Loucy (cell line): Measurements from ENCODE around the gene DNAH17.

Experiments
- H2AFZ ChIP-seq: fragments of 200-600 bp; sonication (generic); 2 replicates; pipeline ENCODE4 v1.6.0; 2016; ENCODE audit warnings: antibody characterized with exemption, mild to moderate bottlenecking, low read length, moderate library complexity
- H3F3A ChIP-seq: fragments of 200-600 bp; 2 replicates; pipeline ENCODE4 v1.6.0; 2016; ENCODE audit warnings: antibody characterized with exemption, low read depth, mild to moderate bottlenecking
- H3K27me3 ChIP-seq: fragments of 200-600 bp; sonication (generic); 2 replicates; pipeline ENCODE4 v1.6.1; 2014; ENCODE audit warnings: low read length, mild to moderate bottlenecking; ENCODE audit not compliant: insufficient read depth, poor library complexity, severe bottlenecking
- H3K36me3 ChIP-seq: fragments of 200-600 bp; sonication (generic); 2 replicates; pipeline ENCODE4 v1.6.1; 2016; ENCODE audit warnings: low read length; ENCODE audit not compliant: insufficient read depth
- H3K4me1 ChIP-seq: fragments of 200-600 bp; sonication (generic); 2 replicates; pipeline ENCODE4 v1.5.1; 2014; ENCODE audit warnings: low read length, mild to moderate bottlenecking; ENCODE audit not compliant: insufficient read depth, poor library complexity, severe bottlenecking
- H3K4me2 ChIP-seq: fragments of 200-600 bp; sonication (generic); 2 replicates; pipeline ENCODE4 v1.6.0; 2014; ENCODE audit warnings: antibody characterized with exemption, low read length, low read depth, mild to moderate bottlenecking; ENCODE audit not compliant: poor library complexity, severe bottlenecking
- H3K4me3 ChIP-seq: fragments of 200-600 bp; sonication (generic); 2 replicates; pipeline ENCODE4 v1.5.1; 2014; ENCODE audit warnings: low read length, mild to moderate bottlenecking, mixed read lengths; ENCODE audit not compliant: poor library complexity, severe bottlenecking
- H3K79me2 ChIP-seq: fragments of 200-600 bp; sonication (generic); 2 replicates; pipeline ENCODE4 v1.6.1; 2014; ENCODE audit warnings: low read length; ENCODE audit not compliant: insufficient read depth
- H3K9ac ChIP-seq: fragments of 200-600 bp; sonication (generic); 2 replicates; pipeline ENCODE4 v1.6.0; 2014; ENCODE audit warnings: mild to moderate bottlenecking, low read depth, low read length, moderate library complexity; ENCODE audit not compliant: poor library complexity, severe bottlenecking
- H3K9me2 ChIP-seq: fragments of 200-600 bp; sonication (generic); replicated peaks from 2 replicates; pipeline ENCODE4 v1.6.1; 2016; ENCODE audit warnings: low read depth, low read length, mixed read lengths
- H3K9me3 ChIP-seq: fragments of 200-600 bp; sonication (generic); 2 replicates; pipeline ENCODE4 v1.6.1; 2014; ENCODE audit warnings: mild to moderate bottlenecking, antibody characterized with exemption, low read length, low read depth; ENCODE audit not compliant: insufficient read depth
- H4K20me1 ChIP-seq: fragments of 200-600 bp; sonication (generic); 2 replicates; pipeline ENCODE4 v1.6.0; 2014; ENCODE audit warnings: antibody characterized with exemption, low read length, mild to moderate bottlenecking; ENCODE audit not compliant: insufficient read depth, poor library complexity, severe bottlenecking
- EZH2phosphoT487 ChIP-seq: fragments of 200-600 bp; IDR thresholded peaks from 2 replicates; pipeline ENCODE4 v1.6.1; 2018; ENCODE audit warnings: antibody characterized with exemption, mild to moderate bottlenecking, moderate library complexity, borderline replicate concordance
- TF ChIP-seq, protein P1 (sequence below): fragments of 200-600 bp; sonication (generic); conservative IDR thresholded peaks from 2 replicates; pipeline ENCODE4 v1.5.1; 2014; ENCODE audit warnings: mild to moderate bottlenecking, antibody characterized with exemption, low read length

Gene DNAH17

DNA sequence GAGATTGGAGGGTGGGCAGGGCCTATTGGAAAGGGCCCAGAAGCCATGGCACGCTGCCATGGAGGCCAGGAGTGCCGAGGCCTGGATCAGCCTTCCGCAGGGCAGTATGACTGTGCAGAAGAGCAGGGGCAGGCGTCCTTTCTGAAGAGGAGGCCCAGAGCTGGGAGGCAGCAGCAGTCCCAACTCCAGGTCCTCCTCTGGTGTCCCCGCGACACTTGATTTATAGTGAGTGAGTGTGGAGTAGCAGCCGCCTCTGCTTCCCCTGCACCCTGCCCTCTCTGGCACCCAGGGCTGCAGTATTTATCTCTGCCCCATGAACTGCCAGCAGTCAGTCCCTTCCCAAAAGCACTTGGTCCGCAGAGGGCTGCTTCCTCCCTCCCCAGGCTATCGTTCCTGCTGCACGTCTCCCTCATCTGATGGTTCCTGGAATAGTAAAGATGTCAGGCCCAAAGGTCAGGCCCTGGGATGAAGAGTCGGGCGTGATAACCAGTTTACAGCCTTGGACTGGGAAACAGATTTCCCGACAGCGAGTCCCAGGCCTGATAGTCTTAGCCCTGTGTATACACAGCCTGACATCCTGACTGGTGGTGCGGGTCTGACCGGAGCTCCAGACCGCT, 165.8 kb downstream of the DNAH17 start:
- no peak overlapping the region for H3K4me2 ChIP-seq
- no peaks in the 10 kb centered on the region for H3K27me3 ChIP-seq
- no peak overlapping the region for H2AFZ ChIP-seq
- no peaks in the 10 kb centered on the region for H3K9me3 ChIP-seq
- peaks cover 28% of the 10 kb centered on the region for H3K4me1 ChIP-seq
- TF ChIP-seq, protein P1, sequence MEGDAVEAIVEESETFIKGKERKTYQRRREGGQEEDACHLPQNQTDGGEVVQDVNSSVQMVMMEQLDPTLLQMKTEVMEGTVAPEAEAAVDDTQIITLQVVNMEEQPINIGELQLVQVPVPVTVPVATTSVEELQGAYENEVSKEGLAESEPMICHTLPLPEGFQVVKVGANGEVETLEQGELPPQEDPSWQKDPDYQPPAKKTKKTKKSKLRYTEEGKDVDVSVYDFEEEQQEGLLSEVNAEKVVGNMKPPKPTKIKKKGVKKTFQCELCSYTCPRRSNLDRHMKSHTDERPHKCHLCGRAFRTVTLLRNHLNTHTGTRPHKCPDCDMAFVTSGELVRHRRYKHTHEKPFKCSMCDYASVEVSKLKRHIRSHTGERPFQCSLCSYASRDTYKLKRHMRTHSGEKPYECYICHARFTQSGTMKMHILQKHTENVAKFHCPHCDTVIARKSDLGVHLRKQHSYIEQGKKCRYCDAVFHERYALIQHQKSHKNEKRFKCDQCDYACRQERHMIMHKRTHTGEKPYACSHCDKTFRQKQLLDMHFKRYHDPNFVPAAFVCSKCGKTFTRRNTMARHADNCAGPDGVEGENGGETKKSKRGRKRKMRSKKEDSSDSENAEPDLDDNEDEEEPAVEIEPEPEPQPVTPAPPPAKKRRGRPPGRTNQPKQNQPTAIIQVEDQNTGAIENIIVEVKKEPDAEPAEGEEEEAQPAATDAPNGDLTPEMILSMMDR: no peak
- TF ChIP-seq EZH2phosphoT487: no peak
- no peaks in the 10 kb centered on the region for H3F3A ChIP-seq
- H3K4me3 ChIP-seq: no peak overlapping the region
- peaks cover 54% of the 10 kb centered on the region; the same call in 1 of the 2 replicates for H3K79me2 ChIP-seq
- H3K9ac ChIP-seq: no peak overlapping the region
- peaks cover 60% of the 10 kb centered on the region; the same call in 1 of the 2 replicates for H3K36me3 ChIP-seq
- H4K20me1 ChIP-seq: peaks cover 23% of the 10 kb centered on the region
- no peaks in the 10 kb centered on the region for H3K9me2 ChIP-seq

DNA sequence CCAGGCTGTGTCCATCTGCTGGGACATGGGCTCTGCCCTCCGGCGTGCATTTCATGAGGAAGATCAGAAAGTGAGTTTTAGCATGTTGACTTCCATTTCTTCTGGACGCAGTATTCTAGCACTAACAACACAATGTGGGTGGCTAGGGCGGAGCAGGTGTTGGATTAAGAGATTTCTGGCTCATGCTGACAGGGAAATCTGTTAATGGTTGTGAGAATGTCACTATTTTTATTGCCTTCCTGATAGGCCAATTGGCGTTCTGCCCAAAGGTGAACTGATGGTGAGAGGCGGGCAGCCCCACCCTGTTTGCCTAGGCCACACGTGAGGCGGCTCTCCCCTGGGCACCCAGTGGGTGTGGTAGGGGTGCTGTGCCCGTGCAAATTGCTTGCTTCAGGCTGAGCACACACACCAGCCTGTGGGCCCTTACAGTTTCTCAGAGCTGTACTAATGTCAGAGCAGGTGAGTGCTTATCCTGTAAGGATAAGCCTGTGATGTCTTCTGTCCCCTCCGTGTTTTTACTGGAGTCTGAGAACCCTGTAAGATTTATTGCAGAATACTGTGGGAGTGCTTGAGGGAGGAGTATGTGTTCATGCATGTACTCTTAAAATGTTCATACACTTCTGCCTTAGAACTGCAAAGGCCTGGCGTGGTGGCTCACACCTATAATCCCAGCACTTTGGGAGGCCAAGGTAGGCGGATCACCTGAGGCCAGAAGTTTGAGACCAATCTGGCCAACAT, 167.8 kb downstream of the DNAH17 start:
- H3K27me3 ChIP-seq: no peaks in the 10 kb centered on the region
- TF ChIP-seq, protein P1: no peak
- TF ChIP-seq EZH2phosphoT487: no peak
- no peaks in the 10 kb centered on the region for H3K9me2 ChIP-seq
- no peak overlapping the region for H3K9ac ChIP-seq
- H3K4me3 ChIP-seq: no peak overlapping the region
- no peaks in the 10 kb centered on the region for H3K9me3 ChIP-seq
- H3F3A ChIP-seq: no peaks in the 10 kb centered on the region
- H3K36me3 ChIP-seq: peaks cover 70% of the 10 kb centered on the region; the same call in 1 of the 2 replicates
- no peak overlapping the region for H3K4me2 ChIP-seq
- peaks cover 54% of the 10 kb centered on the region; the same call in 1 of the 2 replicates for H3K79me2 ChIP-seq
- peaks cover 10% of the 10 kb centered on the region for H3K4me1 ChIP-seq
- no peak overlapping the region for H2AFZ ChIP-seq
- H4K20me1 ChIP-seq: peaks cover 21% of the 10 kb centered on the region

DNA sequence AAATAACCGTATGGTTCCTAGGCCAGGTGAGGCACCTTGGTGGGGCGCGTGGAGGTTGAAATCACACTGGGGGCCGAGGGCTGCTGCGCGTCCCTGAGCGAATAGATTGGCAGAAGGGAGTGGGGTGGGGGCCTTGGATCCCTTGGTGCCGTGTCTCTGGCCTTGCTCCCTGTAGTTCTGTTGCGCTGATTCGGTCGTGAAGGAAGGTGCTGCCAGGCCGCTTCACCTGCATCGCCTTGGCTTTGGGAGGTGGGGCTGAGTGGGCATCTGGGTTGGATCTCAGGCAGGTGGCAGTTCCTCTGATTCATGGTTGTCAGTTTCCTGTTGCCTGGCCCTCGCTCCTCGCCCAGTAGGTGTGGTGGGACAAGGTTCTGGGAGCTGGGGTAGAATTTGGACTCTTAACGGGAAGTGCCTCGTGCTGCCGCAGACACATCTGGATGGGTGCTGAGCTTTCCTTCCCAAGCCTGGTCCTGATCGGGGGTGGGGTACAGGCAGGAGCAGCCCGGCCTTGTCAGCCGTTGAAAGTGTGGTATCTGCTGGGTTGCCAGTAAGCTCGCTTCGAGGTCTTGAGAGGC, 168.6 kb downstream of the DNAH17 start:
- no peaks in the 10 kb centered on the region for H3K9me3 ChIP-seq
- H4K20me1 ChIP-seq: peaks cover 18% of the 10 kb centered on the region
- H3F3A ChIP-seq: no peaks in the 10 kb centered on the region
- peaks cover 4% of the 10 kb centered on the region for H3K4me1 ChIP-seq
- no peak for TF ChIP-seq EZH2phosphoT487
- TF ChIP-seq, protein P1: no peak
- no peak overlapping the region for H3K9ac ChIP-seq
- H3K79me2 ChIP-seq: peaks cover 49% of the 10 kb centered on the region; the same call in 1 of the 2 replicates
- H3K4me3 ChIP-seq: no peak overlapping the region
- H3K9me2 ChIP-seq: no peaks in the 10 kb centered on the region
- H2AFZ ChIP-seq: no peak overlapping the region
- H3K36me3 ChIP-seq: peaks cover 75% of the 10 kb centered on the region; the same call in 1 of the 2 replicates
- H3K4me2 ChIP-seq: no peak overlapping the region
- H3K27me3 ChIP-seq: no peaks in the 10 kb centered on the region
